CD4-positive, CD25-positive, alpha-beta regulatory T cell (primary cell): ENCODE measurements around the gene COL6A2. TPM values are rescaled to one million over a fixed set of nuclear protein-coding genes. Genes with fewer than 3 reads are reported as not detected.

Source experiments
- ATAC-seq, 2 donors: fragments of 150-1000 bp; cut with Tn5 transposase; one replicate each; pipeline ENCODE4 v1.10.0; 2021; ENCODE audit warnings: low read depth in 2 of 2, moderate number of reproducible peaks in 2 of 2, moderate library complexity in 1 of 2
- DNase-seq, 3 donors: peaks; one replicate each; pipeline versions ENCODE4 v3.0.0 to v3.0.0-alpha.2; 2012 to 2022; ENCODE audit warnings: mixed read lengths in 1 of 3
- H3K27ac ChIP-seq: one replicate; pipeline ENCODE4 v1.7.0; 2013; ENCODE audit warnings: mild to moderate bottlenecking, low read length; ENCODE audit not compliant: insufficient read depth, poor library complexity, severe bottlenecking
- H3K27me3 ChIP-seq: one replicate; pipeline ENCODE4 v1.7.0; 2013; ENCODE audit warnings: low read length; ENCODE audit not compliant: control insufficient read depth, insufficient read depth
- H3K36me3 ChIP-seq: one replicate; pipeline ENCODE4 v1.7.0; 2013; ENCODE audit warnings: mild to moderate bottlenecking, low read length, moderate library complexity; ENCODE audit not compliant: control insufficient read depth, insufficient read depth
- H3K4me1 ChIP-seq: 2 replicates; pipeline ENCODE4 v1.7.0; 2013; ENCODE audit warnings: mild to moderate bottlenecking, low read length; ENCODE audit not compliant: insufficient read depth, control insufficient read depth, poor library complexity, severe bottlenecking
- H3K4me3 ChIP-seq: one replicate; pipeline ENCODE4 v1.7.0; 2013; ENCODE audit warnings: low read depth, mild to moderate bottlenecking, low read length, moderate library complexity
- H3K9me3 ChIP-seq, 2 experiments: 1 replicate in 1 of 2; 2 replicates in 1 of 2; pipeline ENCODE4 v1.7.0; 2013; ENCODE audit warnings: low read length in 2 of 2, mild to moderate bottlenecking in 1 of 2, moderate library complexity in 1 of 2; ENCODE audit not compliant: control insufficient read depth in 2 of 2
- H3K27ac Mint-ChIP-seq, 3 donors: one replicate each; pipeline ENCODE4 v1.8.0; 2020 to 2022; ENCODE audit warnings: mild to moderate bottlenecking in 3 of 3, mixed read lengths in 3 of 3, moderate library complexity in 2 of 3
- H3K27me3 Mint-ChIP-seq: one replicate; pipeline ENCODE4 v1.8.0; 2022; ENCODE audit warnings: mild to moderate bottlenecking, mixed read lengths
- H3K36me3 Mint-ChIP-seq: one replicate; pipeline ENCODE4 v1.8.0; 2020; ENCODE audit warnings: mixed read lengths
- H3K4me1 Mint-ChIP-seq, 4 donors: one replicate each; pipeline ENCODE4 v1.8.0; 2020 to 2022; ENCODE audit warnings: mixed read lengths in 4 of 4, mild to moderate bottlenecking in 1 of 4
- H3K4me3 Mint-ChIP-seq, 4 donors: one replicate each; pipeline ENCODE4 v1.8.0; 2020 to 2022; ENCODE audit warnings: mild to moderate bottlenecking in 4 of 4, mixed read lengths in 4 of 4, moderate library complexity in 3 of 4
- H3K9me3 Mint-ChIP-seq, 7 donors: one replicate each; pipeline ENCODE4 v1.8.0; 2020 to 2022; ENCODE audit warnings: mixed read lengths in 7 of 7, mild to moderate bottlenecking in 3 of 7, moderate library complexity in 2 of 7
- polyA plus RNA-seq, 4 donors: library from polyadenylated mRNA; unstranded; fragments of 300-500 nt; fragmentation: Illumina TruSeq; gene quantifications; one replicate each; pipeline ENCODE4 v1.2.3, GENCODE V29; 2021
- total RNA-seq: library from RNA; stranded (reverse); gene quantifications from one replicate; pipeline ENCODE4 v1.2.3, GENCODE V29; 2022

COL6A2 gene
- total and polyA plus RNA-seq, 5 donors from 2014 or later, result 0.08 to 12.9 (median 1.3) TPM

DNA sequence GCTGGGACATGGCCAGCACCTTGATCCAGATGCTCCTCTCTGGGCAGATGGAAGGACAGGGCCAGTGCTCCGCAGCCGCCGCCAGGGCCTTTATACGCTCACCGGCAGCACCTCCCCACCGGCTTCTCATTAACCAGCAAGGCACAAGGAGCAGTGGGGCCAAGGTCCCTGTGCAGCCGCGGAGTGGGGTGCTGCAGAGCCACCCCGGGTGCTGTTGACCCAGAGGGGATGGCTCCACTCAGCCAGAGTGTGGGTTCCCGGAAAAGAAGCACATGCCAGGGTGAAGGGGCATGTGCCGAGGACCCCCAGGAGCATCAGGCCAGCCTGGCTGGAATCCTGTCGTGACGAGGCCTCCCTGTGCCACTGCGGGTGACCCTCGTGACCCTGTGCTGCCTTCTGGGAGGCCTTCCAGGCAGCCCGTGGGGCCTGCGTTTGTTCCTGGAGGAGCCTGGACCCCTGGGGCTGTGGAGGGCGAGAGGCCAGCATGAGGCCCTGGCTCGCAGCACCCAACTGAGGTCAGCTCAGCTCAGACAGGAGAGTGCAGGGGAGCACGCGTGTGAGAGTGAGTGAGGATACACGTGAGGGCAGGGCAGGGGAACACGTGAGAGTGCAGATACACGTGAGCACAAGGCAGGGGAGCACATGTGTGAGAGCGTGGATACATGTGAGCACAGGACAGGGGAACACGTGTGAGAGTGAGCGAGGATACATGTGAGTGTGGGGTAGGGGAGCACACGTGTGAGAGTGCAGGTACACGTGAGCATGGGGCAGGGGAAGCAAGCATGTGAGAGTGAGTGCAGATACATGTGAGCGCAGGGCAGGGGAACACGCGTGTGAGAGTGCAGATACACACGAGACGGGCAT is 57.8 kb downstream of the COL6A2 start, which contains the start of gene FTCD:
Gene FTCD (minus strand): TSS at position 66 of the 864 bp plus-strand sequence. CDS start 56 bp downstream, at position 10.
- H3K27me3 Mint-ChIP-seq, result peaks cover 4% of the 10 kb centered on the region
- Histone ChIP-seq H3K4me1 (no peaks in the 10 kb centered on the region), H3K36me3 (no peaks in the 10 kb centered on the region), H3K27ac (no peak within 1 kb of the TSS), H3K4me3 (no peak within 1 kb of the TSS), H3K27me3 (no peaks in the 10 kb centered on the region), H3K9me3 (no peaks in the 10 kb centered on the region)
- H3K36me3 Mint-ChIP-seq, result no peaks in the 10 kb centered on the region
- no peak within 1 kb of the TSS for H3K4me3 Mint-ChIP-seq
- peaks cover 0 to 2% (median 0%) of the 10 kb centered on the region in 4 donors for H3K4me1 Mint-ChIP-seq
- no peak within 1 kb of the TSS for H3K27ac Mint-ChIP-seq
- DNase-seq, result no peak
- ATAC-seq, result no peak
- no peaks in the 10 kb centered on the region for H3K9me3 Mint-ChIP-seq

GRCh38 chr21:46156378-46156645 is 58.4 kb downstream of the COL6A2 start:
- Mint-ChIP-seq H3K36me3 (no peaks in the 10 kb centered on the region), H3K4me3 (no peak overlapping the region), H3K9me3 (no peaks in the 10 kb centered on the region), H3K27ac (no peak overlapping the region), H3K4me1 (peaks cover 0 to 2% (median 0%) of the 10 kb centered on the region in 4 donors), H3K27me3 (peaks cover 4% of the 10 kb centered on the region)
- ATAC-seq, result no peak
- no peaks in the 10 kb centered on the region for H3K27me3 ChIP-seq
- DNase-seq, result no peak
- no peaks in the 10 kb centered on the region for H3K4me1 ChIP-seq
- no peaks in the 10 kb centered on the region for H3K9me3 ChIP-seq
- H3K4me3 ChIP-seq, result no peak overlapping the region
- no peak overlapping the region for H3K27ac ChIP-seq
- no peaks in the 10 kb centered on the region for H3K36me3 ChIP-seq

GRCh38 chr21:46156678-46157077 is 58.8 kb downstream of the COL6A2 start:
- Mint-ChIP-seq H3K27me3 (peaks cover 4% of the 10 kb centered on the region), H3K27ac (no peak overlapping the region), H3K4me3 (no peak overlapping the region), H3K4me1 (peaks cover 0 to 2% (median 0%) of the 10 kb centered on the region in 4 donors), H3K36me3 (no peaks in the 10 kb centered on the region), H3K9me3 (no peaks in the 10 kb centered on the region)
- Histone ChIP-seq H3K27me3 (no peaks in the 10 kb centered on the region), H3K4me3 (no peak overlapping the region), H3K4me1 (no peaks in the 10 kb centered on the region), H3K9me3 (no peaks in the 10 kb centered on the region), H3K36me3 (no peaks in the 10 kb centered on the region), H3K27ac (no peak overlapping the region)
- no peak for DNase-seq
- no peak for ATAC-seq

- H3K9me3 ChIP-seq, result no peaks in the 10 kb centered on the region
- Mint-ChIP-seq H3K4me1 (peaks cover 0 to 2% (median 0%) of the 10 kb centered on the region in 4 donors), H3K9me3 (no peaks in the 10 kb centered on the region), H3K4me3 (no peak overlapping the region), H3K27ac (peak overlapping the region in 1 of 3 donors; percentile 85), H3K27me3 (peaks cover 4% of the 10 kb centered on the region), H3K36me3 (no peaks in the 10 kb centered on the region)
- H3K4me1 ChIP-seq, result no peaks in the 10 kb centered on the region
- no peak overlapping the region for H3K4me3 ChIP-seq
- no peak for DNase-seq
- H3K27ac ChIP-seq, result no peak overlapping the region
- H3K27me3 ChIP-seq, result no peaks in the 10 kb centered on the region
- ATAC-seq, result no peak
- H3K36me3 ChIP-seq, result no peaks in the 10 kb centered on the region
Observed at GRCh38 chr21:46157396-46157986, 59.6 kb downstream of the COL6A2 start.

GRCh38 chr21:46157987-46158451 is 60.1 kb downstream of the COL6A2 start:
- ATAC-seq, result no peak
- H3K27me3 ChIP-seq, result no peaks in the 10 kb centered on the region
- H3K27ac Mint-ChIP-seq, result peak overlapping the region in 1 of 3 donors; percentile 8
- H3K27me3 Mint-ChIP-seq, result peaks cover 5% of the 10 kb centered on the region
- no peak for DNase-seq
- no peaks in the 10 kb centered on the region for H3K9me3 Mint-ChIP-seq
- H3K4me1 Mint-ChIP-seq, result peaks cover 0 to under 1% (median 0%) of the 10 kb centered on the region in 4 donors
- no peak overlapping the region for H3K27ac ChIP-seq
- H3K36me3 Mint-ChIP-seq, result no peaks in the 10 kb centered on the region
- no peak overlapping the region for H3K4me3 Mint-ChIP-seq
- no peaks in the 10 kb centered on the region for H3K4me1 ChIP-seq
- no peaks in the 10 kb centered on the region for H3K9me3 ChIP-seq
- H3K36me3 ChIP-seq, result no peaks in the 10 kb centered on the region
- no peak overlapping the region for H3K4me3 ChIP-seq

GRCh38 chr21:46158666-46159300 is 60.9 kb downstream of the COL6A2 start:
- no peaks in the 10 kb centered on the region for H3K9me3 Mint-ChIP-seq
- peak overlapping the region in 1 of 3 donors; percentile 8 for H3K27ac Mint-ChIP-seq
- H3K4me3 Mint-ChIP-seq, result no peak overlapping the region
- no peak for DNase-seq
- no peaks in the 10 kb centered on the region for H3K36me3 Mint-ChIP-seq
- Histone ChIP-seq H3K27ac (no peak overlapping the region), H3K27me3 (no peaks in the 10 kb centered on the region), H3K36me3 (no peaks in the 10 kb centered on the region), H3K4me3 (no peak overlapping the region), H3K9me3 (no peaks in the 10 kb centered on the region), H3K4me1 (no peaks in the 10 kb centered on the region)
- H3K4me1 Mint-ChIP-seq, result peaks cover 0 to 5% (median 0%) of the 10 kb centered on the region in 4 donors
- ATAC-seq, result no peak
- peaks cover 12% of the 10 kb centered on the region for H3K27me3 Mint-ChIP-seq

GRCh38 chr21:46159390-46159789 is 61.5 kb downstream of the COL6A2 start:
- Mint-ChIP-seq H3K27ac (no peak overlapping the region), H3K27me3 (peaks cover 12% of the 10 kb centered on the region), H3K9me3 (no peaks in the 10 kb centered on the region), H3K36me3 (no peaks in the 10 kb centered on the region), H3K4me3 (no peak overlapping the region), H3K4me1 (peaks cover 0 to 5% (median 0%) of the 10 kb centered on the region in 4 donors)
- no peak for DNase-seq
- H3K4me3 ChIP-seq, result no peak overlapping the region
- H3K27ac ChIP-seq, result no peak overlapping the region
- no peak for ATAC-seq
- H3K27me3 ChIP-seq, result no peaks in the 10 kb centered on the region
- no peaks in the 10 kb centered on the region for H3K36me3 ChIP-seq
- no peaks in the 10 kb centered on the region for H3K9me3 ChIP-seq
- H3K4me1 ChIP-seq, result no peaks in the 10 kb centered on the region
